Esophagus muscularis mucosa (tissue), 4 donors: ENCODE data around the gene TMEM63C. TPM values are rescaled to one million over a fixed set of nuclear protein-coding genes. Genes with fewer than 3 reads are reported as not detected.

ENCODE experiments used
- DNase-seq: peaks from one replicate; pipeline ENCODE4 v3.0.0-alpha.2; 2017; ENCODE audit errors: extremely low spot score
- H3K27ac ChIP-seq, 4 donors: fragments of 200-600 bp; sonication (generic); replicated peaks in 1 of 4; 1 replicate in 3 of 4; 2 replicates in 1 of 4; pipeline ENCODE4 v1.5.1; 2016 to 2019; ENCODE audit warnings: mild to moderate bottlenecking in 1 of 4
- H3K27me3 ChIP-seq, 4 donors: fragments of 200-600 bp; sonication (generic); one replicate each; pipeline versions ENCODE4 v1.5.1 to v1.6.0; 2016 to 2019
- H3K36me3 ChIP-seq, 4 donors: fragments of 200-600 bp; sonication (generic); one replicate each; pipeline ENCODE4 v1.5.1; 2016 to 2019
- H3K4me1 ChIP-seq, 4 donors: fragments of 200-600 bp; sonication (generic); one replicate each; pipeline ENCODE4 v1.5.1; 2016 to 2019
- H3K4me3 ChIP-seq, 4 donors: fragments of 200-600 bp; sonication (generic); 1 replicate in 2 of 4; 2 replicates in 2 of 4; pipeline ENCODE4 v1.5.1; 2016 to 2019; ENCODE audit warnings: mild to moderate bottlenecking in 4 of 4, moderate library complexity in 1 of 4
- H3K9me3 ChIP-seq, 4 donors: fragments of 200-600 bp; sonication (generic); 1 replicate in 3 of 4; 2 replicates in 1 of 4; pipeline ENCODE4 v1.5.1; 2016 to 2019
- EP300 ChIP-seq: sonication (generic); formaldehyde crosslinking; IDR thresholded peaks from one replicate; pipeline ENCODE4 v1.6.1; 2017; ENCODE audit warnings: antibody characterized with exemption
- POLR2A ChIP-seq: fragments of 450-650 bp; IDR thresholded peaks from one replicate; pipeline ENCODE4 v1.6.1; 2017; ENCODE audit warnings: antibody characterized with exemption, moderate library complexity, mild to moderate bottlenecking, low read depth
- POLR2AphosphoS5 ChIP-seq, 2 donors: sonication (generic); formaldehyde crosslinking; IDR thresholded peaks; one replicate each; pipeline ENCODE4 v1.6.1; 2017; ENCODE audit warnings: antibody characterized with exemption in 2 of 2
- WGBS: methylation state at CpG from one replicate; pipeline ENCODE4 v1.1.5; 2018; 5-methylcytosine and 5-hydroxymethylcytosine counted together
- intact Hi-C: fragments of 100-400 bp; cut with DNase I; formaldehyde crosslinking; loops from one replicate; pipeline ENCODE4 v1.15.1; 2023
- total RNA-seq, 4 donors: library from RNA; depleted of rRNA; stranded (reverse); fragments of >200 nt; gene quantifications; one replicate each; pipeline versions ENCODE4 v1.1.0 to v1.2.1, GENCODE V29; 2016
- TF ChIP-seq, protein P1 (sequence below), 3 experiments: fragments of 200-600 bp in 2 of 3; fragments of 450-650 bp in 1 of 3; sonication (generic) in 2 of 3; IDR thresholded peaks; one replicate each; pipeline ENCODE4 v1.5.1; 2017 to 2019; ENCODE audit warnings: antibody characterized with exemption in 3 of 3, mild to moderate bottlenecking in 2 of 3, moderate library complexity in 1 of 3

Gene TMEM63C
- total RNA-seq, 4 donors from 2014 or later, result 0.83 to 5.0 (median 1.1) TPM

DNA sequence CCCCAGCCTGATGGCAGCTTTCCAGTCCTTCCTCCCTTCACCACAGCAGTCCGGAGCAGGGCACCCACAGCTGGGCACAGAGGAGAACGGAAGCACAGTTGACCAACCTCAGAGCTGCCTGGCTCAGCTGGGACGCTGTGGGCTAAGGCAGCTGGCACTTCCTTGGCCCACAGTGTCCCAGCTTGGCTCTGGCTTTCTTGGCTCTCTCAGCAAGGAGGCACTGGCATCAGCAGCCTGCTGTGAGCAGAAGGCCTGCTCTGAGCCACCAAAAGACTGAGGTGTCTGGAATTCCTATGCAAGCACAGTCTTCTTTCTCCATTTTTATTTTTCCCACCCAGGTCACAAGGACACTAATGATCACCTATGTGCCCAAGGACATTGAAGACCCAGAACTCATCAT lies 56.8 kb downstream of the TMEM63C start:
- Histone ChIP-seq H3K9me3 (no peaks in the 10 kb centered on the region), H3K4me3 (no peak overlapping the region), H3K27ac (no peak overlapping the region), H3K4me1 (no peaks in the 10 kb centered on the region), H3K27me3 (peaks cover 0 to 4% (median 0%) of the 10 kb centered on the region in 4 donors), H3K36me3 (no peaks in the 10 kb centered on the region)
- intact Hi-C loops, result no loop called here
- TF ChIP-seq POLR2AphosphoS5 (IDR thresholded peaks at IDR 0.05), result no peak
- TF ChIP-seq, protein P1, sequence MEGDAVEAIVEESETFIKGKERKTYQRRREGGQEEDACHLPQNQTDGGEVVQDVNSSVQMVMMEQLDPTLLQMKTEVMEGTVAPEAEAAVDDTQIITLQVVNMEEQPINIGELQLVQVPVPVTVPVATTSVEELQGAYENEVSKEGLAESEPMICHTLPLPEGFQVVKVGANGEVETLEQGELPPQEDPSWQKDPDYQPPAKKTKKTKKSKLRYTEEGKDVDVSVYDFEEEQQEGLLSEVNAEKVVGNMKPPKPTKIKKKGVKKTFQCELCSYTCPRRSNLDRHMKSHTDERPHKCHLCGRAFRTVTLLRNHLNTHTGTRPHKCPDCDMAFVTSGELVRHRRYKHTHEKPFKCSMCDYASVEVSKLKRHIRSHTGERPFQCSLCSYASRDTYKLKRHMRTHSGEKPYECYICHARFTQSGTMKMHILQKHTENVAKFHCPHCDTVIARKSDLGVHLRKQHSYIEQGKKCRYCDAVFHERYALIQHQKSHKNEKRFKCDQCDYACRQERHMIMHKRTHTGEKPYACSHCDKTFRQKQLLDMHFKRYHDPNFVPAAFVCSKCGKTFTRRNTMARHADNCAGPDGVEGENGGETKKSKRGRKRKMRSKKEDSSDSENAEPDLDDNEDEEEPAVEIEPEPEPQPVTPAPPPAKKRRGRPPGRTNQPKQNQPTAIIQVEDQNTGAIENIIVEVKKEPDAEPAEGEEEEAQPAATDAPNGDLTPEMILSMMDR (IDR thresholded peaks at IDR 0.05), result no peak
- TF ChIP-seq POLR2A, result no peak
- TF ChIP-seq EP300, result no peak
- no peak for DNase-seq
- WGBS, result 40% methylated on average over 1 of the region's 3 CpGs

DNA sequence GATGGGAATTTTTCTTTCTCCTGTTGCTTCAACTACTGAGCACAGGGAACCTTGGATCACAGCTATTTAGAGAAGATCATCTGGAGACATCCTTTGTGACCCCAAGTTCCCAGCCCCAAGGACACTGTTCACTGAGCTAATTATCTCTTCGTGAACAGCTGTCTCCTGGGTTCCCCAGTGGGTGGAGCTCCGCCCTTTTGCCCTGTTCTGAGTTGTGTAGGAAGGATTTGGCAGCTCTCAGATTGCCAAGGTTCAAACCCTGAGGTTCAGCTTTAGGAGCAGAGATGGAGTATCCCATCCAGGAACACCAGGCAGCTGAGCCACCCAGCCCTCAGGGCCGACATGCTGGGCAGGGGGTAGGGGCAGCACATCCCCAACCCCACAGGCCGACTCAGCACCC lies 57.4 kb downstream of the TMEM63C start:
- peaks cover 0 to 4% (median 0%) of the 10 kb centered on the region in 4 donors for H3K27me3 ChIP-seq
- no peaks in the 10 kb centered on the region for H3K36me3 ChIP-seq
- intact Hi-C loops, result no loop called here
- no peaks in the 10 kb centered on the region for H3K4me1 ChIP-seq
- H3K27ac ChIP-seq, result no peak overlapping the region
- no peak for DNase-seq
- H3K4me3 ChIP-seq, result no peak overlapping the region
- TF ChIP-seq EP300 (no peak), POLR2A (no peak), POLR2AphosphoS5 (IDR thresholded peaks at IDR 0.05) (no peak)
- TF ChIP-seq, protein P1 (IDR thresholded peaks at IDR 0.05), result no peak
- no peaks in the 10 kb centered on the region for H3K9me3 ChIP-seq
- WGBS, result 51% methylated on average over 2 of the region's 4 CpGs

DNA sequence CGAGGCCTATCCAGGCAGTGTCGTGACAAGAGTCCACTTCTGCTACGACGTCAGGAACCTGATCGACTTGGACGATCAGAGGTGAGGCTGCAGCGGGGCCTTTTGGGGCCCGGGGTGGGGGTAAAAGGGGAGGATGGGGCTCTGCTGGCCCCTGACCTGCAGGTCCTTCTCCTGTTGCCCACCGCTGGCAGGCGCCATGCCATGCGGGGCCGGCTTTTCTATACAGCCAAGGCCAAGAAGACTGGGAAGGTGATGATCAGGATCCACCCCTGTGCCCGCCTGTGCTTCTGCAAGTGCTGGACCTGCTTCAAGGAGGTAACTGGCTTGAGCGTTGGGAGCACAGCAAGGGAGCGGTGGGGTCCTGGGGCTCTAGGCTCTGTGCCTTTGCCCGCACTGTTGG lies 57.8 kb downstream of the TMEM63C start:
- intact Hi-C loops, result no loop called here
- no peak for TF ChIP-seq POLR2AphosphoS5 (IDR thresholded peaks at IDR 0.05)
- no peak for TF ChIP-seq EP300
- no peak for TF ChIP-seq POLR2A
- H3K27me3 ChIP-seq, result peaks cover 0 to 4% (median 0%) of the 10 kb centered on the region in 4 donors
- no peaks in the 10 kb centered on the region for H3K36me3 ChIP-seq
- H3K4me3 ChIP-seq, result no peak overlapping the region
- no peaks in the 10 kb centered on the region for H3K4me1 ChIP-seq
- H3K27ac ChIP-seq, result no peak overlapping the region
- no peaks in the 10 kb centered on the region for H3K9me3 ChIP-seq
- no peak for DNase-seq
- 91% methylated on average over 12 of the region's 16 CpGs for whole genome bisulfite sequencing

DNA sequence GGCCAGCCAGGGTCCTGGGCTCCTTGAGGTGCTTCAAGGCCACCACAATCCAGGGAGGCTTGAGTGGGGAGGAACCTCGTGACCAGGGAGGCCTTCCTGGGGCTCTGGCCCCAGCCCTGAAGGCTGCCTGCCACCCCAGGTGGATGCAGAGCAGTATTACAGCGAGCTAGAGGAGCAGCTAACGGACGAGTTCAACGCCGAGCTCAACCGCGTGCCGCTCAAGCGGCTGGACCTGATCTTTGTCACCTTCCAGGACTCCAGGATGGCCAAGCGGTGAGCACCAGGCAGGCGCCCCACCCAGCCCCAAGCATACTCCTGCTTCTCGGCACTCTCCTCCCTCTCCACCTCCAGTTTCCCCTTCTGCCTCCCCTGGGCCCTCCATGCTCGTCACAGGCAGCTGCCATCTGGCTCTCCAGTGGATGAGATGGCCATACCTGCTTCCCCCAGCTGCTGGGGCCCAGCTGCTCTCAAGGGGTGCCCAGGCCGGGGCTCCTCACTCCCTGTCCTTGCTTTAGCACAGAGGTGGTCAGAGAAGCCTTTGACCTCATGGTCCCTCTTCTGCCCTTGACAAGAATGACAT lies 58.8 kb downstream of the TMEM63C start:
- no peak for TF ChIP-seq EP300
- TF ChIP-seq, protein P1 (IDR thresholded peaks at IDR 0.05), result no peak
- no peak for TF ChIP-seq POLR2A
- TF ChIP-seq POLR2AphosphoS5 (IDR thresholded peaks at IDR 0.05), result no peak
- DNase-seq, result no peak
- intact Hi-C loops, result no loop called here
- H3K27ac ChIP-seq, result no peak overlapping the region
- no peaks in the 10 kb centered on the region for H3K4me1 ChIP-seq
- H3K27me3 ChIP-seq, result peaks cover 0 to 4% (median 0%) of the 10 kb centered on the region in 4 donors
- H3K36me3 ChIP-seq, result no peaks in the 10 kb centered on the region
- H3K9me3 ChIP-seq, result no peaks in the 10 kb centered on the region
- no peak overlapping the region for H3K4me3 ChIP-seq
- WGBS, result 79% methylated on average over 14 of the region's 15 CpGs

DNA sequence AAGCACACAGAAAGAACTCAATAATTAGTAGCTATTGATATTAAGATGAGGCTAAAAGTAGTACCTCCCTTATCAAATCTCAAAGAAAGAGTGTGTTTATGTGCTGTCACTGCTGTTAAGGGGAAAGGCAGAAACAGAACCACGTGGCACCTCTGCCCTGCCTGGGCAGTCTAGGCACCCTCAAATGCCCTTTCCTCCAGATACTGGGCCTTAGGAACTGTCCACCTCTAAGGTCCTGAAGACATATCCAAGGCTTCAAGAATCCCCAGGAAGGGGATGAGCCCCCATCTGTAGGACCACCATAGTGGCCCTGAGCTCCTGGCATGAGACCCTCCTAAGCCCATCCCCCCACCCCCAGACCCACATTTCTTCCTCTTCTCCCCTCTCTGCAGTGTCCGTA lies 60.4 kb downstream of the TMEM63C start:
- DNase-seq, result no peak
- Histone ChIP-seq H3K27ac (no peak overlapping the region), H3K4me1 (no peaks in the 10 kb centered on the region), H3K36me3 (no peaks in the 10 kb centered on the region), H3K27me3 (no peaks in the 10 kb centered on the region), H3K9me3 (no peaks in the 10 kb centered on the region), H3K4me3 (no peak overlapping the region)
- TF ChIP-seq POLR2AphosphoS5 (IDR thresholded peaks at IDR 0.05), result no peak
- TF ChIP-seq, protein P1 (IDR thresholded peaks at IDR 0.05), result no peak
- TF ChIP-seq POLR2A, result no peak
- no peak for TF ChIP-seq EP300
- intact Hi-C loops, result no loop called here
- 52% methylated on average over 2 of the region's 2 CpGs for WGBS
